Choroid plexus epithelial cell (primary cell): ENCODE data around the gene COL6A1.

Source experiments
- DNase-seq: peaks from one replicate; pipeline ENCODE4 v3.0.0-alpha.2; 2010; ENCODE audit warnings: low read depth
- H3K4me3 ChIP-seq: 2 replicates; pipeline ENCODE4 v1.5.1; 2011; ENCODE audit warnings: low read depth, mild to moderate bottlenecking, control low read depth, low read length, moderate library complexity
- CTCF ChIP-seq: conservative IDR thresholded peaks from 2 replicates; pipeline ENCODE4 v1.5.1; 2011; ENCODE audit warnings: low read depth, mild to moderate bottlenecking, control low read depth, inconsistent platforms, low read length, moderate library complexity

COL6A1 gene

DNA sequence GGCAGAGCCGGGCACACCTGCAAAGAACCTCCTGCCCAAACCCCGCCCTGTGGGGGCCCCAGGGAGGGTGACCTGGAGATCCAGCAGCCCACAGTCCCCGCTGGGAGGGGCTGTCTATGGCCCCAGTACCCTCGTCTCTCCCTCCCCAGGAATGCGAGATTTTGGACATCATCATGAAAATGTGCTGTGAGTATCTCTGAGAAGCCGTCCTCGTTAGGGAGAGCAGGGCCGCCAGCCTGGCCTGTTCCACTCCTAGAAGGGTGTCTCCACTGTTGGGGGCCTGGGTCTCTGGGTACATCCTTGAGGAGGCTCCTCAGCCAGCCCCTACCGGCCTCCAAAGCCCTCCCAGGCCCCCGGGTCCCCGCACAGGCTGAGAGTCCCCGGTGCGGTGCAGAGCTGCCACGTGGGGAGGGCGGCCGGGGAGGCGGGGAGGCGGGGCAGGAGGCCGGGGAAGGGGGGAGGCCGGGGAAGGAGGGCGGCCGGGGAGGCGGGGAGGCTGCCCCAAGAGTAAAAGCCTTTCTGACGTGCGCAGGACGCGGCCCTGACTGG is 18.7 kb downstream of the COL6A1 start:
- H3K4me3 ChIP-seq: no peak overlapping the region
- DNase-seq: no peak
- TF ChIP-seq CTCF: no peak

- no peak for DNase-seq
- no peak for TF ChIP-seq CTCF
- no peak overlapping the region for H3K4me3 ChIP-seq
Observed at GRCh38 chr21:46000731-46001641, 19.4 kb downstream of the COL6A1 start.

DNA sequence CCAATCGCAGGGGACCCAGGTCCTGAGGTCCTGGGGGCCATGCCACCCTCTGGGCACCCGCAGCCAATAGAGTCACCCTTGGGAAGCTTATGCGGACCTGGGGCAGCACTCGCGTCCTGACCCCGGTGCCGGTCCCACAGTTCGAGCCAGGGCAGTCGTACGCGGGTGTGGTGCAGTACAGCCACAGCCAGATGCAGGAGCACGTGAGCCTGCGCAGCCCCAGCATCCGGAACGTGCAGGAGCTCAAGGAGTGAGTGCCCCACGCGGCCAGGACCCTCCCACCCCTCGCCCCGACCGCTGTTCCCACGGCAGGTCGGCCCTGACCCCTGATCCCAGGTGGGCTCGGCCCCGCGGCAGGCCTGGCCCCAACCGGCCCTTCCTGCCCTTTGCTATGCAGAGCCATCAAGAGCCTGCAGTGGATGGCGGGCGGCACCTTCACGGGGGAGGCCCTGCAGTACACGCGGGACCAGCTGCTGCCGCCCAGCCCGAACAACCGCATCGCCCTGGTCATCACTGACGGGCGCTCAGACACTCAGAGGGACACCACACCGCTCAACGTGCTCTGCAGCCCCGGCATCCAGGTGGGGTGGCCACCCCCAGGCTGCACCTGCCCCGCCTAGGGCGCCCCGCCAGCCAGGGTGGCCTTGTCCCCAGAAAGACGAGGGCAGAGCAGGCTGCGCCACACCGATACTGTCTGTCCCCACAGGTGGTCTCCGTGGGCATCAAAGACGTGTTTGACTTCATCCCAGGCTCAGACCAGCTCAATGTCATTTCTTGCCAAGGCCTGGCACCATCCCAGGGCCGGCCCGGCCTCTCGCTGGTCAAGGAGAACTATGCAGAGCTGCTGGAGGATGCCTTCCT is 20.5 kb downstream of the COL6A1 start:
- no peak for DNase-seq
- no peak for TF ChIP-seq CTCF
- no peak overlapping the region for H3K4me3 ChIP-seq

DNA sequence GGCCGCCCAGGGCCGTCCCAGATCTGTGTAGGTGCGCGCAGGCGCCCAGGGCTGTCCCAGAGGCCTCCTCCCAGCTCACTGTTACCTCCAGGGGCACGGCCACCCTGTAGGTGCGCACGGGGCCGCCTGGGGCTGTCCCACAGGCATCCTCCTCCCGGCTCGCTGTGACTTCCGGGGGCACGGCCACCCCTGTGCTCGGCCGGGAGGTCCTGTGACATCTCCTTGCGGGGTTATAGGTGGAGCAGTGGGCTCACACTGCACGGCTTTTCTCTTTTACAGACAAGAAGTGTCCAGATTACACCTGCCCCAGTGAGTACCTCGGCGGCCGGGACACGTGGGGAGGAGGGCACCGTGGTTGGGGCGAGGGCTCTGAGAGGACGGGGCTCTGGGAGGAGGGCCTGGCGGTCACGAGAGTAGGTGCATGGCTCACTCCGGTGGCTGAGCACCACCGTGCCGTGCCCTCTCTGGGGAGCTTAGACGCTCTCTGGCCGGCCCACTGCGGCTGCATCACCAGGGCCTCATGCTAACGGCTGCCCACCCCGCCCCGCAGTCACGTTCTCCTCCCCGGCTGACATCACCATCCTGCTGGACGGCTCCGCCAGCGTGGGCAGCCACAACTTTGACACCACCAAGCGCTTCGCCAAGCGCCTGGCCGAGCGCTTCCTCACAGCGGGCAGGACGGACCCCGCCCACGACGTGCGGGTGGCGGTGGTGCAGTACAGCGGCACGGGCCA is 21.4 kb downstream of the COL6A1 start:
- TF ChIP-seq CTCF: no peak
- H3K4me3 ChIP-seq: no peak overlapping the region
- no peak for DNase-seq

DNA sequence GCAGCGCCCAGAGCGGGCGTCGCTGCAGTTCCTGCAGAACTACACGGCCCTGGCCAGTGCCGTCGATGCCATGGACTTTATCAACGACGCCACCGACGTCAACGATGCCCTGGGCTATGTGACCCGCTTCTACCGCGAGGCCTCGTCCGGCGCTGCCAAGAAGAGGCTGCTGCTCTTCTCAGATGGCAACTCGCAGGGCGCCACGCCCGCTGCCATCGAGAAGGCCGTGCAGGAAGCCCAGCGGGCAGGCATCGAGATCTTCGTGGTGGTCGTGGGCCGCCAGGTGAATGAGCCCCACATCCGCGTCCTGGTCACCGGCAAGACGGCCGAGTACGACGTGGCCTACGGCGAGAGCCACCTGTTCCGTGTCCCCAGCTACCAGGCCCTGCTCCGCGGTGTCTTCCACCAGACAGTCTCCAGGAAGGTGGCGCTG is 22.0 kb downstream of the COL6A1 start:
- no peak for DNase-seq
- no peak overlapping the region for H3K4me3 ChIP-seq
- no peak for TF ChIP-seq CTCF

DNA sequence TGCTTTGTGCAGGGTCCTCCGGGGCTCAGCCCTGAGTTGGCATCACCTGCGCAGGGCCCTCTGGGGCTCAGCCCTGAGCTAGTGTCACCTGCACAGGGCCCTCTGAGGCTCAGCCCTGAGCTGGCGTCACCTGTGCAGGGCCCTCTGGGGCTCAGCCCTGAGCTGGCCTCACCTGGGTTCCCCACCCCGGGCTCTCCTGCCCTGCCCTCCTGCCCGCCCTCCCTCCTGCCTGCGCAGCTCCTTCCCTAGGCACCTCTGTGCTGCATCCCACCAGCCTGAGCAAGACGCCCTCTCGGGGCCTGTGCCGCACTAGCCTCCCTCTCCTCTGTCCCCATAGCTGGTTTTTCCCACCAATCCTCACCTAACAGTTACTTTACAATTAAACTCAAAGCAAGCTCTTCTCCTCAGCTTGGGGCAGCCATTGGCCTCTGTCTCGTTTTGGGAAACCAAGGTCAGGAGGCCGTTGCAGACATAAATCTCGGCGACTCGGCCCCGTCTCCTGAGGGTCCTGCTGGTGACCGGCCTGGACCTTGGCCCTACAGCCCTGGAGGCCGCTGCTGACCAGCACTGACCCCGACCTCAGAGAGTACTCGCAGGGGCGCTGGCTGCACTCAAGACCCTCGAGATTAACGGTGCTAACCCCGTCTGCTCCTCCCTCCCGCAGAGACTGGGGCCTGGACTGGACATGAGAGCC is 22.7 kb downstream of the COL6A1 start:
- DNase-seq: no peak
- TF ChIP-seq CTCF: no peak

More for the DNA sequence above, 22.7 kb downstream of the COL6A1 start:
- no peak overlapping the region for H3K4me3 ChIP-seq
